Measurements from ENCODE around the gene TBC1D22A. TPM values are rescaled to one million over a fixed set of nuclear protein-coding genes. Genes with fewer than 3 reads are reported as not detected.

TBC1D22A gene
- total and polyA plus RNA-seq, 2 donors (not counting 3 experiments of a cell fraction or from before 2014, with no cell fraction given) = 26.1 to 32.4 TPM

- Histone ChIP-seq H3K27ac (ENCODE audit: insufficient read depth, low read depth, low read length) (no peak overlapping the region), H4K20me1 (replicated peaks; ENCODE audit: control insufficient read depth, extremely low read depth, insufficient read depth, low read length) (no peaks in the 10 kb centered on the region), H3K79me2 (ENCODE audit: control insufficient read depth, insufficient read depth, low read length) (no peaks in the 10 kb centered on the region), H3K27me3 (ENCODE audit: control insufficient read depth in 2 of 2, insufficient read depth in 2 of 2, low read length in 2 of 2) (no peaks in the 10 kb centered on the region), H3K9ac (replicated peaks; ENCODE audit: extremely low read depth, insufficient read depth, low read length) (no peak overlapping the region), H3K9me3 (replicated peaks; ENCODE audit: control insufficient read depth, insufficient read depth, low read length) (no peaks in the 10 kb centered on the region), H2AFZ (ENCODE audit: low read depth, low read length) (no peak overlapping the region), H3K36me3 (ENCODE audit: control insufficient read depth in 2 of 2, extremely low read depth in 1 of 2, insufficient read depth in 2 of 2, low read length in 2 of 2) (no peaks in the 10 kb centered on the region), H3K4me1 (ENCODE audit: control insufficient read depth, extremely low read depth, insufficient read depth, low read length) (no peaks in the 10 kb centered on the region), H3K4me2 (ENCODE audit: insufficient read depth, low read length) (no peak overlapping the region), H3K4me3 (replicated peaks in 1 of 3; ENCODE audit: insufficient read depth in 1 of 3, low read depth in 1 of 3, low read length in 3 of 3) (no peak overlapping the region), H3K9me1 (replicated peaks; ENCODE audit: control insufficient read depth, extremely low read depth, insufficient read depth, low read length) (no peaks in the 10 kb centered on the region)
- intact Hi-C loops (cut with micrococcal nuclease) = no loop called here
- dilution Hi-C loops (cut with MboI; ENCODE audit: extremely low pct_ligation_motif_present, low sequenced_read_pairs) = no loop called here
- POLR2A ChIA-PET = no interaction called here
- DNase-seq (ENCODE audit: low read depth, low spot score) = no peak
- no TSS peak for BruUV-seq (replicated peaks)
- CTCF ChIA-PET = interaction anchor here (1.0 kb wide), 1 partner anchor 16 kb away, joined by 4 read pairs; no protein-coding TSS in a partner anchor
- no peak for TF ChIP-seq CTCF (IDR thresholded peaks at IDR 0.05; ENCODE audit: extremely low read depth in 1 of 2, insufficient read depth in 1 of 2, low read depth in 1 of 2, low read length in 2 of 2)
- no peak for FAIRE-seq
Measured at GRCh38 chr22:47123006-47123826, 360.8 kb downstream of the TBC1D22A start.

GRCh38 chr22:47123827-47124442 is 361.5 kb downstream of the TBC1D22A start:
- no peak overlapping the region for H3K9ac ChIP-seq (replicated peaks; ENCODE audit: extremely low read depth, insufficient read depth, low read length)
- CTCF ChIA-PET = interaction anchor here (1.0 kb wide), 1 partner anchor 16 kb away, joined by 4 read pairs; no protein-coding TSS in a partner anchor
- H3K79me2 ChIP-seq (ENCODE audit: control insufficient read depth, insufficient read depth, low read length) = no peaks in the 10 kb centered on the region

More at GRCh38 chr22:47123827-47124442, 361.5 kb downstream of the TBC1D22A start:
- Histone ChIP-seq H3K4me3 (replicated peaks in 1 of 3; ENCODE audit: insufficient read depth in 1 of 3, low read depth in 1 of 3, low read length in 3 of 3) (no peak overlapping the region), H3K27me3 (ENCODE audit: control insufficient read depth in 2 of 2, insufficient read depth in 2 of 2, low read length in 2 of 2) (no peaks in the 10 kb centered on the region), H3K9me3 (replicated peaks; ENCODE audit: control insufficient read depth, insufficient read depth, low read length) (no peaks in the 10 kb centered on the region), H3K4me2 (ENCODE audit: insufficient read depth, low read length) (no peak overlapping the region), H4K20me1 (replicated peaks; ENCODE audit: control insufficient read depth, extremely low read depth, insufficient read depth, low read length) (no peaks in the 10 kb centered on the region), H3K27ac (ENCODE audit: insufficient read depth, low read depth, low read length) (no peak overlapping the region), H3K4me1 (ENCODE audit: control insufficient read depth, extremely low read depth, insufficient read depth, low read length) (no peaks in the 10 kb centered on the region), H3K36me3 (ENCODE audit: control insufficient read depth in 2 of 2, extremely low read depth in 1 of 2, insufficient read depth in 2 of 2, low read length in 2 of 2) (no peaks in the 10 kb centered on the region), H2AFZ (ENCODE audit: low read depth, low read length) (no peak overlapping the region), H3K9me1 (replicated peaks; ENCODE audit: control insufficient read depth, extremely low read depth, insufficient read depth, low read length) (no peaks in the 10 kb centered on the region)
- dilution Hi-C loops (cut with MboI; ENCODE audit: extremely low pct_ligation_motif_present, low sequenced_read_pairs) (no loop called here), intact Hi-C loops (cut with micrococcal nuclease) (no loop called here)
- TF ChIP-seq POLR2A (IDR thresholded peaks at IDR 0.05; ENCODE audit: low read depth, low read length) (no peak), CTCF (IDR thresholded peaks at IDR 0.05; ENCODE audit: extremely low read depth in 1 of 2, insufficient read depth in 1 of 2, low read depth in 1 of 2, low read length in 2 of 2) (no peak), GATA2 (IDR thresholded peaks at IDR 0.05; ENCODE audit: insufficient read depth, insufficient read length, low read depth, low read length) (no peak), POLR2AphosphoS5 (IDR thresholded peaks at IDR 0.05; ENCODE audit: insufficient read depth, low read depth, low read length) (no peak), FOS (IDR thresholded peaks at IDR 0.05; ENCODE audit: borderline replicate concordance, insufficient read depth, low read length) (no peak), JUN (IDR thresholded peaks at IDR 0.05; ENCODE audit: borderline replicate concordance, insufficient read depth, insufficient read length, low read depth) (no peak), MYC (IDR thresholded peaks at IDR 0.05; ENCODE audit: low read depth, low read length) (no peak), MAX (IDR thresholded peaks at IDR 0.05; ENCODE audit: insufficient read depth, insufficient read length) (no peak), EZH2 (IDR thresholded peaks at IDR 0.05; ENCODE audit: borderline replicate concordance, low read depth, low read length, severe bottlenecking) (no peak)
- FAIRE-seq (no peak), DNase-seq (ENCODE audit: low read depth, low spot score) (no peak)
- no TSS peak for BruUV-seq (replicated peaks)
- POLR2A ChIA-PET = no interaction called here
